ENCODE results near the gene NFU1. TPM values are rescaled to one million over a fixed set of nuclear protein-coding genes. Genes with fewer than 3 reads are reported as not detected.

Gene NFU1
- total RNA-seq, 1 experiment from 2014 or later: 38.2 TPM

- no peaks in the 10 kb centered on the region for H3K27me3 ChIP-seq (ENCODE audit: insufficient read depth, low read length)
- no peak overlapping the region for H3K4me2 ChIP-seq (ENCODE audit: low read length)
- no TSS peak for BruUV-seq (replicated peaks)
- H2AFZ ChIP-seq (ENCODE audit: low read depth, low read length, poor library complexity, severe bottlenecking): no peak overlapping the region
- CTCF ChIA-PET: no interaction called here
- no peak for ATAC-seq
- H3K4me3 ChIP-seq (replicated peaks in 1 of 2; ENCODE audit: low read depth in 1 of 2, low read length in 2 of 2): no peak overlapping the region
- no peak overlapping the region for H3K27ac ChIP-seq (ENCODE audit: low read depth, low read length)
- H3K9ac ChIP-seq (ENCODE audit: low read length): no peak overlapping the region
- intact Hi-C loops (cut with micrococcal nuclease): no loop called here
- H4K20me1 ChIP-seq (ENCODE audit: insufficient read depth): no peaks in the 10 kb centered on the region
- no peaks in the 10 kb centered on the region for H3K9me3 ChIP-seq (ENCODE audit: control insufficient read depth in 1 of 2, insufficient read depth in 1 of 2, low read depth in 1 of 2, low read length in 2 of 2)
- no peaks in the 10 kb centered on the region for H3K79me2 ChIP-seq (ENCODE audit: insufficient read depth, low read length)
- no peaks in the 10 kb centered on the region for H3K36me3 ChIP-seq (ENCODE audit: control insufficient read depth in 1 of 2, insufficient read depth in 2 of 2, low read length in 2 of 2)
- H3K4me1 ChIP-seq (ENCODE audit: control insufficient read depth in 1 of 2, insufficient read depth in 2 of 2, low read length in 2 of 2): no peaks in the 10 kb centered on the region
- POLR2A ChIA-PET: no interaction called here
- RAD21 ChIA-PET (ENCODE audit: low non-redundant PET in 1 of 2, low total read pairs in 2 of 2, uncharacterized antibody in 2 of 2, unreplicated experiment in 2 of 2): no interaction called here
- DNase-seq (ENCODE audit: low read depth, low spot score): no peak
- no peak for TF ChIP-seq CBX3 (IDR thresholded peaks at IDR 0.05; ENCODE audit: low read depth)
- TF ChIP-seq EZH2phosphoT487 (IDR thresholded peaks at IDR 0.05; ENCODE audit: borderline replicate concordance): no peak
- TF ChIP-seq SIN3A (IDR thresholded peaks at IDR 0.05; ENCODE audit: low read depth): no peak
- no peak for TF ChIP-seq TCF7L2 (IDR thresholded peaks at IDR 0.05; ENCODE audit: borderline replicate concordance, extremely low read depth, insufficient read depth, insufficient read length)
- TF ChIP-seq ELF1 (IDR thresholded peaks at IDR 0.05; ENCODE audit: borderline replicate concordance, low read depth): no peak
- no peak for TF ChIP-seq JUND (IDR thresholded peaks at IDR 0.05)
- no peak for TF ChIP-seq YY1 (IDR thresholded peaks at IDR 0.05; ENCODE audit: extremely low read depth, insufficient replicate concordance, low read depth, low read length)
- no peak for TF ChIP-seq RAD21 (IDR thresholded peaks at IDR 0.05; ENCODE audit: low read depth)
- no peak for TF ChIP-seq SP1 (IDR thresholded peaks at IDR 0.05; ENCODE audit: low read depth)
- no peak for TF ChIP-seq SRF (IDR thresholded peaks at IDR 0.05; ENCODE audit: low read depth)
- TF ChIP-seq CEBPB (IDR thresholded peaks at IDR 0.05; ENCODE audit: low read depth): no peak
- no peak for TF ChIP-seq EZH2 (IDR thresholded peaks at IDR 0.05)
- no peak for TF ChIP-seq FOSL1 (IDR thresholded peaks at IDR 0.05; ENCODE audit: low read depth)
- no peak for TF ChIP-seq ZNF274 (IDR thresholded peaks at IDR 0.05; ENCODE audit: low read depth, low read length)
- TF ChIP-seq EGR1 (IDR thresholded peaks at IDR 0.05; ENCODE audit: low read depth): no peak
- no peaks in the 10 kb centered on the region for H3K9me2 ChIP-seq (ENCODE audit: insufficient read depth)
Observed at GRCh38 chr2:69483024-69483423, 45.8 kb upstream of the NFU1 start.

DNA sequence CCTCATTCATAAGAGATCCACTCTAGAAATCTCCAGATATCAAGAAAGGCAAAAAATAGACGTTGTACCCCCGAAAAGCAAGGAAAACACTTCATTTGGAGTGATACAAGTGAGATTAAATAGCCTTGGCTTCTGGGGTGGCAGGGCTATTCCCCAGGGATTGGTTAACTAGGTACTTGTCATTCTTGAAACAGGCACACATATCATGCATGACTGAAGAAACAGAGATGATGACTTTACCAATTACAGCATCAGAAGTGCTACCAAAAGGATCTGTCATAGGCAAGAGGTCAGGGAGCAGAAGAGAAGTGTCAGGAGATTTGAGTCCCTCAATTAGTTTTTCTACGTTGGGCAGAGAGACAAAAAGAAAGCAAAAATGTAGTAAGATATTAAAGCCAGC is 45.2 kb upstream of the NFU1 start:
- CTCF ChIA-PET: no interaction called here
- no peaks in the 10 kb centered on the region for H3K36me3 ChIP-seq (ENCODE audit: control insufficient read depth in 1 of 2, insufficient read depth in 2 of 2, low read length in 2 of 2)
- no peak overlapping the region for H3K9ac ChIP-seq (ENCODE audit: low read length)
- H3K4me3 ChIP-seq (replicated peaks in 1 of 2; ENCODE audit: low read depth in 1 of 2, low read length in 2 of 2): no peak overlapping the region
- H3K27ac ChIP-seq (ENCODE audit: low read depth, low read length): no peak overlapping the region
- H3K4me1 ChIP-seq (ENCODE audit: control insufficient read depth in 1 of 2, insufficient read depth in 2 of 2, low read length in 2 of 2): no peaks in the 10 kb centered on the region
- no TSS peak for BruUV-seq (replicated peaks)
- no peaks in the 10 kb centered on the region for H3K9me3 ChIP-seq (ENCODE audit: control insufficient read depth in 1 of 2, insufficient read depth in 1 of 2, low read depth in 1 of 2, low read length in 2 of 2)
- no peaks in the 10 kb centered on the region for H3K79me2 ChIP-seq (ENCODE audit: insufficient read depth, low read length)
- H3K27me3 ChIP-seq (ENCODE audit: insufficient read depth, low read length): no peaks in the 10 kb centered on the region
- no peak overlapping the region for H2AFZ ChIP-seq (ENCODE audit: low read depth, low read length, poor library complexity, severe bottlenecking)
- POLR2A ChIA-PET: no interaction called here
- H3K9me2 ChIP-seq (ENCODE audit: insufficient read depth): no peaks in the 10 kb centered on the region
- TF ChIP-seq SRF (IDR thresholded peaks at IDR 0.05; ENCODE audit: low read depth) (no peak), JUND (IDR thresholded peaks at IDR 0.05) (no peak), EZH2phosphoT487 (IDR thresholded peaks at IDR 0.05; ENCODE audit: borderline replicate concordance) (no peak), SP1 (IDR thresholded peaks at IDR 0.05; ENCODE audit: low read depth) (no peak), POLR2AphosphoS5 (IDR thresholded peaks at IDR 0.05; ENCODE audit: low read depth, low read length) (no peak), SIN3A (IDR thresholded peaks at IDR 0.05; ENCODE audit: low read depth) (no peak), ATF3 (IDR thresholded peaks at IDR 0.05) (no peak), YY1 (IDR thresholded peaks at IDR 0.05; ENCODE audit: extremely low read depth, insufficient replicate concordance, low read depth, low read length) (no peak), CEBPB (IDR thresholded peaks at IDR 0.05; ENCODE audit: low read depth) (no peak), EZH2 (IDR thresholded peaks at IDR 0.05) (no peak), MAX (IDR thresholded peaks at IDR 0.05) (no peak), ZFX (IDR thresholded peaks at IDR 0.05) (no peak), CTCF (IDR thresholded peaks at IDR 0.05 in 2 of 3, conservative IDR thresholded peaks at IDR 0.05 in 1 of 3; ENCODE audit: borderline replicate concordance in 1 of 3, insufficient read depth in 1 of 3, low read depth in 2 of 3, low read length in 2 of 3) (no peak), ELF1 (IDR thresholded peaks at IDR 0.05; ENCODE audit: borderline replicate concordance, low read depth) (no peak), EGR1 (IDR thresholded peaks at IDR 0.05; ENCODE audit: low read depth) (no peak), POLR2A (IDR thresholded peaks at IDR 0.05; ENCODE audit: borderline replicate concordance, extremely low read depth, insufficient read depth, insufficient read length) (no peak), RAD21 (IDR thresholded peaks at IDR 0.05; ENCODE audit: low read depth) (no peak)
- ATAC-seq: no peak
- no peaks in the 10 kb centered on the region for H4K20me1 ChIP-seq (ENCODE audit: insufficient read depth)
- intact Hi-C loops (cut with micrococcal nuclease): no loop called here
- RAD21 ChIA-PET (ENCODE audit: low non-redundant PET in 1 of 2, low total read pairs in 2 of 2, uncharacterized antibody in 2 of 2, unreplicated experiment in 2 of 2): no interaction called here
- no peak overlapping the region for H3K4me2 ChIP-seq (ENCODE audit: low read length)
- no peak for DNase-seq (ENCODE audit: low read depth, low spot score)
